Measurements from ENCODE around the gene CNP.

The CNP gene

DNA sequence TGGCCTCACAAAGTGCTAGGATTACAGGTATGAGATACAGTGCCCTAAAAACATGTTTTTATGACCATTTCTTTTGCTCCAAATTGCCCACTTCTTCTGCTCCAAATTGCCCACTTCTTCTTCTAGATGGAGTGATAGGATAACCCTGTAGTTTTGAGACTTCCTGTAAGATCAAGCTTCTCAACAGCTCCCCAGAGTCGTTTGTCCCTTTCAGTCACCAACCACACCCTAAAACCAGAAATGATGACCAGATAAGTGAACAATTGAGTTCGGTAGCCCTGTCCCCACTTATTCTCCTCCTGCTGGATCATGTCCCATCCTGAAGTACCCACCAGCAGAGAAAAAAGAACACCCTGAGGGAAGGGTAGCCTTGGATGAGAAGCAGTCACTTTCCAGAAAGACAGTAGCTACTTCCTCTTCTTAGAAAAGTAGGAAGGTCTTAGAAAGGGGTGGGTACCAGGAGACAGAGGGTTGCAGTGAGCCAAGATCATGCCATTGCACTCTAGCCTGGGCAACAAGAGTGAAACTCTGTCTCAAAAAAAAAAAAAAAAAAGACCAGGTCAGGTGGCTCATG is 33.7 kb upstream of the CNP start:
- DNase-seq (ENCODE audit: low read depth) = no peak
- in situ Hi-C loops (cut with HindIII; ENCODE audit: low sequenced_read_pairs) = no loop called here
- TF ChIP-seq, protein P1, sequence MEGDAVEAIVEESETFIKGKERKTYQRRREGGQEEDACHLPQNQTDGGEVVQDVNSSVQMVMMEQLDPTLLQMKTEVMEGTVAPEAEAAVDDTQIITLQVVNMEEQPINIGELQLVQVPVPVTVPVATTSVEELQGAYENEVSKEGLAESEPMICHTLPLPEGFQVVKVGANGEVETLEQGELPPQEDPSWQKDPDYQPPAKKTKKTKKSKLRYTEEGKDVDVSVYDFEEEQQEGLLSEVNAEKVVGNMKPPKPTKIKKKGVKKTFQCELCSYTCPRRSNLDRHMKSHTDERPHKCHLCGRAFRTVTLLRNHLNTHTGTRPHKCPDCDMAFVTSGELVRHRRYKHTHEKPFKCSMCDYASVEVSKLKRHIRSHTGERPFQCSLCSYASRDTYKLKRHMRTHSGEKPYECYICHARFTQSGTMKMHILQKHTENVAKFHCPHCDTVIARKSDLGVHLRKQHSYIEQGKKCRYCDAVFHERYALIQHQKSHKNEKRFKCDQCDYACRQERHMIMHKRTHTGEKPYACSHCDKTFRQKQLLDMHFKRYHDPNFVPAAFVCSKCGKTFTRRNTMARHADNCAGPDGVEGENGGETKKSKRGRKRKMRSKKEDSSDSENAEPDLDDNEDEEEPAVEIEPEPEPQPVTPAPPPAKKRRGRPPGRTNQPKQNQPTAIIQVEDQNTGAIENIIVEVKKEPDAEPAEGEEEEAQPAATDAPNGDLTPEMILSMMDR (IDR thresholded peaks at IDR 0.05; ENCODE audit: low read depth, low read length, missing control alignments) = no peak
- H3K4me3 ChIP-seq (ENCODE audit: low read depth, low read length) = no peak overlapping the region

DNA sequence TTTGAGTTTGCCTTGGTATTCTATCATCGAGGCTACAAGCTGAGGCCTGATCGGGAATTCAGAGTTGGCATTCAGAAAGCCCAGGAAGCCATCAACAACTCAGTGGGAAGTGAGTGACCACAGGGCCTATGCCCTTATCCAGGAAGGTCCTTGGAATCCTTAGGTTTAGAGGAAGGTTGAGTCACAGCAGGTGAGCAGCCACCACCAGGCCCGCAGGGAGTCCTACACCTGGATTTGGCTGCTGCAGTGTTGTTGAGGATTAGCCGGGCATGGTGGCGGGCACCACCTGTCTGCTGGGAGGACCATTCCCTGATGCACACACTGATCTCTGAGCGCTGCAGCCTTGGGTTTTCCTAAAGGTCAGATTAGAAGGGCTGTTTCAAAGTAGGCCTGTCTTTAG is 31.0 kb upstream of the CNP start:
- DNase-seq (ENCODE audit: low read depth) = no peak
- H3K4me3 ChIP-seq (ENCODE audit: low read depth, low read length) = no peak overlapping the region
- TF ChIP-seq, protein P1 (IDR thresholded peaks at IDR 0.05; ENCODE audit: low read depth, low read length, missing control alignments) = no peak
- in situ Hi-C loops (cut with HindIII; ENCODE audit: low sequenced_read_pairs) = no loop called here

DNA sequence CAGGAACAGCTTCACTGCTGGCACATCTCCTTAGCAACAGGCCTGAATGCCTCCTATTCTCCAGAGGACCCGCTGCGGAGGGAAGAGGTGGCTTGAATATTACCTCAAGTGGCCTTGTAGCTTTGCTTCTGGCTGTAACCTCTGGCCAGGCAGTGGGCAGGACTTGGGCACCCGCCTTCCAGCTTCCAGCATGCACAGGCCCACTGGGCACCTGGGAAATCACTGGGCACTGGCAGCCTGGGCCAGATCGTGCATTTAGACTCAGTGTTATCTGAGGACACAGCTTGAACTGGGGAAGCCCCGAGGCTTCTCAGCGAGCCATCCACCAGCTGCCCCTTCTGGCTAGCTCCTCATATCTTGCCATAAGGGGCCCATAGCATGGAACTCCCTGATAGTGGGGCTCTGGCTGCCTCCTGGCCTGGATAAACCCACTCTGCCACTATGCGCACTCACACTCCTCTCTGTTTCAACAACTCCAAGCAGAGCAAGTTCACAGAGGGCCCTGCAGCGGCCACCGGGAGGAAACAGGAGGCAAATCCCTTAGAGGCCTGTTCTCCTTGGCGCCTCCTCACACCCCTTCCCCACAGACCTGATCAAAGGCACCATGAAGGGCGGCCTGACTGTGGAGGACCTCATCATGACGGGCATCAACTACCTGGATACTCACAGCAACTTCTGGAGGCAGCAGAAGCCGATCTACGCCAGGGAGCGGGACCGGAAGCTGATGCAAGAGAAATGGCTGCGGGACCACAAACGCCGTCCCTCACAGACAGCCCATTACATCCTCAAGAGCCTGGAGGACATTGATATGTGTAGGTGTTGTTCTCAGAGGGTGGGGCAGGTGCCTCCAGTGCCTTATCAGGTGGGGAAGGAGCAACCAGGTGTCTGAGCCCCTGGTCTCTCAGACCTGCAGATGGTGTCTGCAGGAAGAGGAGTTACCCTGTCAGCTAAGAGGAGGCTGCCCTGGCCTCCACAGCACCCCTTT is 28.3 kb upstream of the CNP start:
- DNase-seq (ENCODE audit: low read depth) = no peak
- TF ChIP-seq, protein P1 (IDR thresholded peaks at IDR 0.05; ENCODE audit: low read depth, low read length, missing control alignments) = no peak
- in situ Hi-C loops (cut with HindIII; ENCODE audit: low sequenced_read_pairs) = no loop called here
- H3K4me3 ChIP-seq (ENCODE audit: low read depth, low read length) = no peak overlapping the region

DNA sequence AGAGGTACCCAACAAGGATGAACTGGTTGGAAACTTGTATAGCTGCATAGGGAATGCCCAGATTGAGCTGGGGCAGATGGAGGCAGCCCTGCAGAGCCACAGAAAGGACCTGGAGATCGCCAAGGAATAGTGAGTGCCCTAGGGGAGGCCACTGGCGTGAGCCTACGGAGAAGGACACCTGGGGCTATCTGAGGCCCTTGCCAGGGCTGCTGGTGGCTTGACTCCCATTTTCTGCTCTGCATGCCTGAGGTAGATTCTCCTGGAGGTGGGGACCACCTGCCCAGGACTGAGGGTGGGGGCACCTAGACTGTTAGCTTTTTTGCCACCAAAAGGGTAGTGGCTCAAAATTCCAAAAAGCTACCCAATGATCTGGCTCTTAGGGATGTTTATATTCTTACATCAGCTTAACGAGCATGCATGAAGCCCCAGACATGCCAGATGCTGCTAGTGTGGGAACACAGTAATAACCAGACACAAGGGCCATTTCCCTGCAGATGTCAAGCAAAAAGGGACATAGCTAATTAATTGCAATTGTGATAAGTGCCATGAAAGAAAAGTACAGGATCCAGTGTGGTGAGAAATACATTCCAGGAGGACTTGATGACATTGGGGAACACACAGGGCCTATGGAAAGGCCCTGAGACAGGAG is 27.4 kb upstream of the CNP start:
- in situ Hi-C loops (cut with HindIII; ENCODE audit: low sequenced_read_pairs) = no loop called here
- no peak for DNase-seq (ENCODE audit: low read depth)
- no peak overlapping the region for H3K4me3 ChIP-seq (ENCODE audit: low read depth, low read length)
- TF ChIP-seq, protein P1 (IDR thresholded peaks at IDR 0.05; ENCODE audit: low read depth, low read length, missing control alignments) = no peak

DNA sequence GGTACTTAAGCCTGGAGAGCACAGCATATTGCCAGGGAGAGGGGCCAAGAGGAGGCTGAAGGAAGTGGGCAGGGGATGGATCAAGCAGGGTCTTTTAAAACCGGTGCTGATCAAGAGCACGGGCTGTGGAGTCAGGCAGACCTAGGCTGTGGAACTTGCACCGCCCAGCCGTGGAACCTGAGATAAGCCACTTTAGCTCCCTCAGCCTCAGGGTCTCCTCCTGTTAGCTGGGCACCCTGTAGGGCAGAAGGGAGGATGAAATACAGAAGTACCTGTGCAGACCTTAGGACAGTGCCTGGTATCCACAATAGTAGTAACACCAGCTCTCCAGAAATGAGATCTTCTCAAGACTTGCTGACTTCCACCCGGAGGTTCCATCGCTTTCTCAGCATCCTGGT is 26.9 kb upstream of the CNP start:
- TF ChIP-seq, protein P1 (IDR thresholded peaks at IDR 0.05; ENCODE audit: low read depth, low read length, missing control alignments) = no peak
- no peak overlapping the region for H3K4me3 ChIP-seq (ENCODE audit: low read depth, low read length)
- no peak for DNase-seq (ENCODE audit: low read depth)
- in situ Hi-C loops (cut with HindIII; ENCODE audit: low sequenced_read_pairs) = no loop called here

DNA sequence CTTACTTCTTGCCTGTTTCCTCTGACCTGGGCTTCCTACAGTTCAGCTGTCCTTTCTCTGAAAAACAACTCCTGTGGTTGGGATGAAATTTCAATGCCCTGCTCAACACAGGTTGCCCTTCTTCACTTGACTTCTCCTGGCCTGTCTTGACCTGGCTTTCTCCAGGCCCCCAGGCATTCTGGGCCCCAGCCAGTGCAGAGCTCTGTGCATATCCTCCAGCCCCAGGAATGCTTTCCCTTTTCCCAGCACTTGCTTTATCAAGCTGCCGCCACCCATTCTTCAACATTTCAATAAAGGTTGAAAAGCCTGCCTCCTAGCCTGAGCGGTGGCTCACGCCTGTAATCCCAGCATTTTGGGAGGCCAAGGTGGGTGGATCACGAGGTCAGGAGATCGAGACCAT is 25.4 kb upstream of the CNP start:
- in situ Hi-C loops (cut with HindIII; ENCODE audit: low sequenced_read_pairs) = no loop called here
- H3K4me3 ChIP-seq (ENCODE audit: low read depth, low read length) = no peak overlapping the region
- no peak for DNase-seq (ENCODE audit: low read depth)
- TF ChIP-seq, protein P1 (IDR thresholded peaks at IDR 0.05; ENCODE audit: low read depth, low read length, missing control alignments) = no peak
